Stimulated activated naive B cell treated with anti-CD40 and anti-IgM and Interleukin-4, amounts not matched to agents 10 μg/mL and 1 μg/mL and 100 μg/mL, for 72 hours (primary cell): Measurements from ENCODE around the gene CPB1.

ENCODE experiments used
- ATAC-seq, 2 donors: fragments of 150-1000 bp; cut with Tn5 transposase; replicated peaks; 2 replicates each; pipeline ENCODE4 v1.10.0; 2021; ENCODE audit warnings: moderate library complexity in 1 of 2
- DNase-seq: peaks from one replicate; pipeline ENCODE4 v3.0.0; 2021
- H3K27ac Mint-ChIP-seq: one replicate; pipeline ENCODE4 v1.8.0; 2022; ENCODE audit warnings: mild to moderate bottlenecking, mixed read lengths
- H3K27me3 Mint-ChIP-seq, 2 donors: one replicate each; pipeline ENCODE4 v1.8.0; 2022; ENCODE audit warnings: mixed read lengths in 2 of 2
- H3K36me3 Mint-ChIP-seq, 2 donors: one replicate each; pipeline ENCODE4 v1.8.0; 2022; ENCODE audit warnings: mixed read lengths in 2 of 2, mild to moderate bottlenecking in 1 of 2
- H3K4me1 Mint-ChIP-seq, 2 donors: one replicate each; pipeline ENCODE4 v1.8.0; 2022; ENCODE audit warnings: mixed read lengths in 2 of 2, mild to moderate bottlenecking in 1 of 2
- H3K4me3 Mint-ChIP-seq, 2 donors: one replicate each; pipeline ENCODE4 v1.8.0; 2022; ENCODE audit warnings: mild to moderate bottlenecking in 2 of 2, mixed read lengths in 2 of 2, moderate library complexity in 1 of 2
- H3K9me3 Mint-ChIP-seq, 2 donors: one replicate each; pipeline ENCODE4 v1.8.0; 2022; ENCODE audit warnings: mixed read lengths in 2 of 2, mild to moderate bottlenecking in 1 of 2

The CPB1 gene

GRCh38 chr3:148852271-148852992 is 24.8 kb downstream of the CPB1 start:
- Mint-ChIP-seq H3K27me3 (peaks cover 3 to 7% of the 10 kb centered on the region in 2 donors), H3K4me1 (no peaks in the 10 kb centered on the region), H3K9me3 (no peaks in the 10 kb centered on the region), H3K36me3 (no peaks in the 10 kb centered on the region), H3K4me3 (no peak overlapping the region), H3K27ac (no peak overlapping the region)
- ATAC-seq (no peak), DNase-seq (no peak)

GRCh38 chr3:148853076-148853475 is 25.5 kb downstream of the CPB1 start:
- H3K36me3 Mint-ChIP-seq, result no peaks in the 10 kb centered on the region
- DNase-seq (no peak), ATAC-seq (no peak)
- no peaks in the 10 kb centered on the region for H3K9me3 Mint-ChIP-seq
- peaks cover 3 to 7% of the 10 kb centered on the region in 2 donors for H3K27me3 Mint-ChIP-seq
- no peaks in the 10 kb centered on the region for H3K4me1 Mint-ChIP-seq
- H3K4me3 Mint-ChIP-seq, result no peak overlapping the region
- H3K27ac Mint-ChIP-seq, result peak overlapping the region; percentile 0

- peaks cover 3 to 7% of the 10 kb centered on the region in 2 donors for H3K27me3 Mint-ChIP-seq
- H3K36me3 Mint-ChIP-seq, result no peaks in the 10 kb centered on the region
- H3K4me3 Mint-ChIP-seq, result no peak overlapping the region
- no peak for ATAC-seq
- no peak for DNase-seq
- no peak overlapping the region for H3K27ac Mint-ChIP-seq
- H3K9me3 Mint-ChIP-seq, result no peaks in the 10 kb centered on the region
- no peaks in the 10 kb centered on the region for H3K4me1 Mint-ChIP-seq
These were observed 26.4 kb downstream of the CPB1 start for GRCh38 chr3:148854061-148854460.

- H3K9me3 Mint-ChIP-seq, result no peaks in the 10 kb centered on the region
- no peaks in the 10 kb centered on the region for H3K4me1 Mint-ChIP-seq
- no peak overlapping the region for H3K27ac Mint-ChIP-seq
- peaks cover 8 to 14% of the 10 kb centered on the region in 2 donors for H3K27me3 Mint-ChIP-seq
- H3K4me3 Mint-ChIP-seq, result no peak overlapping the region
- ATAC-seq (no peak), DNase-seq (no peak)
- no peaks in the 10 kb centered on the region for H3K36me3 Mint-ChIP-seq
These were observed 28.8 kb downstream of the CPB1 start for GRCh38 chr3:148856384-148856783.

GRCh38 chr3:148857316-148857715 is 29.7 kb downstream of the CPB1 start:
- ATAC-seq (no peak), DNase-seq (no peak)
- no peaks in the 10 kb centered on the region for H3K4me1 Mint-ChIP-seq
- H3K9me3 Mint-ChIP-seq, result no peaks in the 10 kb centered on the region
- no peaks in the 10 kb centered on the region for H3K36me3 Mint-ChIP-seq
- no peak overlapping the region for H3K27ac Mint-ChIP-seq
- peaks cover 12 to 19% of the 10 kb centered on the region in 2 donors for H3K27me3 Mint-ChIP-seq
- no peak overlapping the region for H3K4me3 Mint-ChIP-seq

- DNase-seq (no peak), ATAC-seq (peak; percentile 55 to 67)
- H3K9me3 Mint-ChIP-seq, result no peaks in the 10 kb centered on the region
- no peak overlapping the region for H3K4me3 Mint-ChIP-seq
- no peaks in the 10 kb centered on the region for H3K4me1 Mint-ChIP-seq
- peaks cover 13 to 14% of the 10 kb centered on the region in 2 donors for H3K27me3 Mint-ChIP-seq
- no peak overlapping the region for H3K27ac Mint-ChIP-seq
- H3K36me3 Mint-ChIP-seq, result no peaks in the 10 kb centered on the region
These were observed 33.8 kb downstream of the CPB1 start for GRCh38 chr3:148861277-148861869.

GRCh38 chr3:148863297-148863696 is 35.7 kb downstream of the CPB1 start:
- no peak overlapping the region for H3K27ac Mint-ChIP-seq
- no peaks in the 10 kb centered on the region for H3K4me1 Mint-ChIP-seq
- no peaks in the 10 kb centered on the region for H3K36me3 Mint-ChIP-seq
- H3K4me3 Mint-ChIP-seq, result no peak overlapping the region
- ATAC-seq, result no peak
- peaks cover 22 to 25% of the 10 kb centered on the region in 2 donors for H3K27me3 Mint-ChIP-seq
- no peak for DNase-seq
- no peaks in the 10 kb centered on the region for H3K9me3 Mint-ChIP-seq

- H3K9me3 Mint-ChIP-seq, result no peaks in the 10 kb centered on the region
- no peak for DNase-seq
- no peaks in the 10 kb centered on the region for H3K4me1 Mint-ChIP-seq
- H3K27ac Mint-ChIP-seq, result no peak overlapping the region
- H3K27me3 Mint-ChIP-seq, result peaks cover 23 to 25% of the 10 kb centered on the region in 2 donors
- ATAC-seq, result no peak
- H3K4me3 Mint-ChIP-seq, result no peak overlapping the region
- no peaks in the 10 kb centered on the region for H3K36me3 Mint-ChIP-seq
These were observed 36.2 kb downstream of the CPB1 start for GRCh38 chr3:148863814-148864213.

- DNase-seq (no peak), ATAC-seq (no peak)
- no peak within 1 kb of the TSS for H3K4me3 Mint-ChIP-seq
- no peaks in the 10 kb centered on the region for H3K9me3 Mint-ChIP-seq
- no peaks in the 10 kb centered on the region for H3K4me1 Mint-ChIP-seq
- peaks cover 23 to 25% of the 10 kb centered on the region in 2 donors for H3K27me3 Mint-ChIP-seq
- no peak within 1 kb of the TSS for H3K27ac Mint-ChIP-seq
- H3K36me3 Mint-ChIP-seq, result no peaks in the 10 kb centered on the region
These were observed 37.4 kb downstream of the CPB1 start, which contains the start of gene CPA3 for GRCh38 chr3:148865049-148865448. Gene CPA3, plus strand, starts transcription at chr3:148865296. Its CDS starts 12 bp downstream, at chr3:148865308.

GRCh38 chr3:148866261-148866660 is 38.6 kb downstream of the CPB1 start:
- no peak for ATAC-seq
- Mint-ChIP-seq H3K27ac (no peak overlapping the region), H3K4me3 (no peak overlapping the region), H3K36me3 (no peaks in the 10 kb centered on the region), H3K4me1 (no peaks in the 10 kb centered on the region), H3K9me3 (no peaks in the 10 kb centered on the region), H3K27me3 (peaks cover 16 to 20% of the 10 kb centered on the region in 2 donors)
- no peak for DNase-seq

- no peaks in the 10 kb centered on the region for H3K4me1 Mint-ChIP-seq
- ATAC-seq (no peak), DNase-seq (no peak)
- H3K9me3 Mint-ChIP-seq, result no peaks in the 10 kb centered on the region
- H3K27ac Mint-ChIP-seq, result no peak overlapping the region
- peaks cover under 1 to 9% of the 10 kb centered on the region in 2 donors for H3K27me3 Mint-ChIP-seq
- H3K36me3 Mint-ChIP-seq, result no peaks in the 10 kb centered on the region
- no peak overlapping the region for H3K4me3 Mint-ChIP-seq
These were observed 45.8 kb downstream of the CPB1 start for GRCh38 chr3:148873270-148873927.

- no peaks in the 10 kb centered on the region for H3K4me1 Mint-ChIP-seq
- H3K9me3 Mint-ChIP-seq, result no peaks in the 10 kb centered on the region
- no peaks in the 10 kb centered on the region for H3K36me3 Mint-ChIP-seq
- peaks cover 0 to 9% of the 10 kb centered on the region in 2 donors for H3K27me3 Mint-ChIP-seq
- no peak overlapping the region for H3K27ac Mint-ChIP-seq
- no peak overlapping the region for H3K4me3 Mint-ChIP-seq
- DNase-seq (no peak), ATAC-seq (no peak)
These were observed 46.4 kb downstream of the CPB1 start for GRCh38 chr3:148873977-148874376.

GRCh38 chr3:148878095-148878494 is 50.5 kb downstream of the CPB1 start:
- no peaks in the 10 kb centered on the region for H3K36me3 Mint-ChIP-seq
- peaks cover 0 to 9% of the 10 kb centered on the region in 2 donors for H3K27me3 Mint-ChIP-seq
- no peak overlapping the region for H3K4me3 Mint-ChIP-seq
- no peak for DNase-seq
- no peaks in the 10 kb centered on the region for H3K9me3 Mint-ChIP-seq
- ATAC-seq, result no peak
- no peaks in the 10 kb centered on the region for H3K4me1 Mint-ChIP-seq
- H3K27ac Mint-ChIP-seq, result no peak overlapping the region

GRCh38 chr3:148879256-148879655 is 51.6 kb downstream of the CPB1 start:
- no peak overlapping the region for H3K27ac Mint-ChIP-seq

GRCh38 chr3:148880681-148881080 is 53.1 kb downstream of the CPB1 start:
- H3K4me1 Mint-ChIP-seq, result no peaks in the 10 kb centered on the region
- H3K4me3 Mint-ChIP-seq, result no peak overlapping the region
- H3K27ac Mint-ChIP-seq, result no peak overlapping the region
- ATAC-seq (no peak), DNase-seq (no peak)
- peaks cover 0 to 9% of the 10 kb centered on the region in 2 donors for H3K27me3 Mint-ChIP-seq
- no peaks in the 10 kb centered on the region for H3K9me3 Mint-ChIP-seq
- H3K36me3 Mint-ChIP-seq, result no peaks in the 10 kb centered on the region

More at GRCh38 chr3:148879256-148879655, 51.6 kb downstream of the CPB1 start:
- DNase-seq, result no peak
- ATAC-seq, result no peak
- no peaks in the 10 kb centered on the region for H3K9me3 Mint-ChIP-seq
- peaks cover 0 to 9% of the 10 kb centered on the region in 2 donors for H3K27me3 Mint-ChIP-seq
- H3K4me1 Mint-ChIP-seq, result no peaks in the 10 kb centered on the region
- H3K4me3 Mint-ChIP-seq, result no peak overlapping the region
- H3K36me3 Mint-ChIP-seq, result no peaks in the 10 kb centered on the region
